HG03095 (cell line): ENCODE measurements around the gene PPP1R27.

ENCODE experiments used
- ATAC-seq: cut with Tn5 transposase; IDR thresholded peaks from one replicate; pipeline ENCODE4 v1.9.1; 2021; ENCODE audit warnings: moderate library complexity; ENCODE audit not compliant: unreplicated experiment

The PPP1R27 gene

GRCh38 chr17:81834831-81835267, at the start of gene PPP1R27:
Gene PPP1R27, minus strand, starts transcription at chr17:81835050. Its CDS starts 97 bp downstream, at chr17:81834953.
- ATAC-seq, result no peak

GRCh38 chr17:81884520-81884919, 49.7 kb upstream of the PPP1R27 start:
- no peak for ATAC-seq

GRCh38 chr17:81879121-81879520, 44.3 kb upstream of the PPP1R27 start:
- no peak for ATAC-seq

- no peak for ATAC-seq
These were observed 43.4 kb upstream of the PPP1R27 start for GRCh38 chr17:81878294-81878693.

- no peak for ATAC-seq
These were observed 42.7 kb upstream of the PPP1R27 start for GRCh38 chr17:81877569-81877968.

- ATAC-seq, result peak; percentile 3
These were observed 36.8 kb upstream of the PPP1R27 start for GRCh38 chr17:81871387-81872230.

GRCh38 chr17:81870981-81871386, 36.1 kb upstream of the PPP1R27 start, which contains the start of gene ARHGDIA:
Gene ARHGDIA, minus strand, starts transcription at chr17:81871337. Its CDS starts 1,407 bp downstream, at chr17:81869930.
- peak; percentile 35 for ATAC-seq

GRCh38 chr17:81870131-81870980, 35.5 kb upstream of the PPP1R27 start:
- peak; percentile 16 for ATAC-seq

GRCh38 chr17:81869221-81870130, 34.6 kb upstream of the PPP1R27 start:
- ATAC-seq, result no peak

- ATAC-seq, result no peak
These were observed 33.9 kb upstream of the PPP1R27 start for GRCh38 chr17:81868674-81869220.

- ATAC-seq, result no peak
These were observed 33.3 kb upstream of the PPP1R27 start for GRCh38 chr17:81867991-81868673.

- no peak for ATAC-seq
These were observed 32.5 kb upstream of the PPP1R27 start for GRCh38 chr17:81867170-81867990.

- ATAC-seq, result no peak
These were observed 31.8 kb upstream of the PPP1R27 start for GRCh38 chr17:81866440-81867169.

- ATAC-seq, result no peak
These were observed 31.0 kb upstream of the PPP1R27 start for GRCh38 chr17:81865733-81866439.

GRCh38 chr17:81865358-81865732, 30.5 kb upstream of the PPP1R27 start:
- no peak for ATAC-seq

- ATAC-seq, result no peak
These were observed 29.3 kb upstream of the PPP1R27 start for GRCh38 chr17:81863833-81864768.
